Right lobe of liver (tissue), 4 donors: ENCODE results near the gene PTPN12.

ENCODE experiments used
- CTCF ChIP-seq, 4 donors: fragments of 200-600 bp in 3 of 4; fragments of 450-650 bp in 1 of 4; IDR thresholded peaks; one replicate each; pipeline versions ENCODE4 v1.5.1 to v1.8.0; 2016 to 2022; ENCODE audit warnings: antibody characterized with exemption in 4 of 4, mild to moderate bottlenecking in 2 of 4
- POLR2A ChIP-seq: fragments of 450-650 bp; IDR thresholded peaks from one replicate; pipeline ENCODE4 v1.6.1; 2017; ENCODE audit warnings: antibody characterized with exemption, mild to moderate bottlenecking
- donor health status: DM: no; HTN: no; CAD: no.
- donor health status: DM: no; HTN: no; CAD: no.
- donor health status: DM: no; HTN: yes; CAD: no.

- TF ChIP-seq CTCF (IDR thresholded peaks at IDR 0.05) = no peak
- no peak for TF ChIP-seq POLR2A
These were observed 142.5 kb downstream of the PTPN12 start for GRCh38 chr7:77679608-77680007.
